ENCODE data around the gene NLRP3.

The NLRP3 gene

DNA sequence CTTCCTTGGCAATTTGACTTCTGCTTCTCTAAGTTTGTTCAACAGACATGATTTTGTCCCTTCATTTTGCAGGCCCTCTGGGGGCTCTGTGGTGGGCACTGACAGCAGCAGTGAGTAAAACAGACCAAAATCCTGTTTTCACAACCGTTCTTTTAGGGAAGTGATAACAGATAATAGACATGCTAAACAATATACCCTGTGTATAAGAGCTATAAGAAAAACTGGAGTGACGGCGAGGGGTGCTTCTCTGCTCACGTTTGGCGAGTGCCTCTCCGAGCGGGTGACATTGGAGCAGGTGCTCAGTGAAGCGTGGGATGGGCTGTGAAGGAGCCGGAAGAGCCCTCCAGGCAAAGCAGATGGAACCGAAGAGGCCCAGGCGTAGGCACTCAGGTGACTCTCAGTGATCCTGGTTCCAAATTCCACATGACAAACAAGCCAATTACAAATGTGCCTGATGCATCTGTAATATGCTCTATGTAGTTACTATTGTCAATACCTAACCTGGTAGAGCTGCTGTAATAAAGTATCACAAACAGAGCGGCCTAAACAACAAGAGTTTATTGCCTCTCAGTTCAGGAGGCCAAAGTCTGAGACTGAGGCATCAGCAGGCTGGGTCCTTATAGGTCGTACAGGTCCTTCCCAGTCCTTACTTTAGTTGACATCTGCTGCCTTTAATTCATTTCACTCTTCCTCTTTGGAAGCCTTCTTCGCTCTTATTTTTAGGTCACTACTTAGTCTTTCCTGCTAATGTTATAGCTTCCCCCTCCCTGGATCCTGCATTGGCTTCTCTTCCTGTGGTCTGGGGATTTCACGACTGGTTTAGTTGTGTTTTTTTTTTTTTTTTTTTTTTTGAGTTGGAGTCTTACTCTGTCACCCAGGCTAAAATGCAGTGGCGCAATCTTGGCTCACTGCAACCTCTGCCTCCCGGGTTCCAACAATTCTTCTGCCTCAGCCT, 21.9 kb downstream of the NLRP3 start:
- DNase-seq (ENCODE audit: low read depth in 2 of 2), result no peak

DNA sequence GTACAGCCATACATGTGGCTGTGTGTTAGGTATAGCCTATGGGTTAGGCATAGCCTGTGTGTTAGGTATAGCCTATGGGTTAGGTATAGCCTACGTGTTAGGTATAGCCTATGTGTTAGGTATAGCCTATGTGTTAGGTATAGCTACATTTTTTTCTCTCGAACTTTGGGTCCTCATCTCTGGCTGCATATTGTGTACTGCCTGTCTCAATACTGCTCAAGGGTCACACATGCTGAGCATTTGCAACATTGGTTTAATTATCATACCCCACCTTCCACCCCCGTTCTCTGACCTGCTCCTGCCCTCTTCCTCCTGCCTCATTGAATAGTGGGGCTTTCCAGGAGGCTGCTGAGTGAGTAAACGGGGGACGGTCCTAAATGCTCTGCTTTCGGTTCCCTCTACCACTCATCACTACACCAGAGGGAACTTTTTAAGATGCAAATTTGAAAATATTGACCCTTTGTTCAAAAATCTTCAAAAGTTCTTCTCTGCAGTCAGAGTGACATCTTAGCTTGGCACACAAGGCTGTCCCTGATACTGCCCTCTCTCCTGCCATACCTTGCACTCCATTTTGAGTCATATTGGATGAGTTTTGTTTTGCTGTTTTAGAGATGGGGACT, 24.1 kb downstream of the NLRP3 start:
- no peak for DNase-seq (ENCODE audit: low read depth in 2 of 2)

DNA sequence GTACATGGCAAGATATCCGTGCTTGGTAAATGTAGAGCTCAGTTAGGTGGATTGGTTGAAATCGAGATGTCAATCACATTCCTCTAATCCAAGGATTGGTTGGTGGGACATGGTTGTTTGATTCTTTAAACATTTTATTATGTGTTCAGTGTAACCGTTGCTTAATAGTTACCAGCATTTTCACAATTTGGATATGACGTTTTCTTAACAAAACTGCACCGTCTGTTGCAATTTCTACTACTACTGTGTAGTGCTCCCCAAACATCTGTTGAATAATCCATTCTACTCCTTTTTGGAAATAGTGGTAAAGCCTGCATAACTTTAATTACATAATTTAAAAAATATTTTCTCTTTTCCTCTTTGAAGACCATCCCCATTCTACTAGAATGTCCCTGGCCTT, 25.6 kb downstream of the NLRP3 start:
- DNase-seq (ENCODE audit: low read depth in 2 of 2), result no peak

DNA sequence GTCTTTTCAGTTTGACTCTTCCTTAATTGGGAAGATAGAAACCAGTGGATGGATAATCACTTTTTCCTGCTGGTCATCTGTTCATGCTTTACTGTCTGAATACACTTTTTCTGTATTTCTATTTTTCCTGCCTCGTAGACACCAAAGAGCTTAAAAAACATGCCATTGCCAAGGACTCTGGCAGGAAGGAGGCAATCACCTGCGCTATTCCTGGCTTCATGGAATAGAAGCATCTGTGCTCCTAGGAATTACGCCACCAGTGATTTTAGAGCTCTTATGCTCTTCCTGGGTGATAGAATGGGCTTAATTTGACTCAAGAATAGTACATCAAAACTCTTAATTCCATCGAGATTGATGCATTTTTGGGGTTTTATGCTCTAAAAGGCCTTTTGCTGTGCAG, 26.2 kb downstream of the NLRP3 start:
- DNase-seq (ENCODE audit: low read depth in 2 of 2), result no peak

GRCh38 chr1:247443641-247444040, 27.7 kb downstream of the NLRP3 start:
- DNase-seq (ENCODE audit: low read depth in 2 of 2), result no peak

- DNase-seq (ENCODE audit: low read depth in 2 of 2), result no peak
Observed at GRCh38 chr1:247444571-247444970, 28.6 kb downstream of the NLRP3 start.

GRCh38 chr1:247445526-247446356, 29.8 kb downstream of the NLRP3 start:
- DNase-seq (ENCODE audit: low read depth in 2 of 2), result no peak

DNA sequence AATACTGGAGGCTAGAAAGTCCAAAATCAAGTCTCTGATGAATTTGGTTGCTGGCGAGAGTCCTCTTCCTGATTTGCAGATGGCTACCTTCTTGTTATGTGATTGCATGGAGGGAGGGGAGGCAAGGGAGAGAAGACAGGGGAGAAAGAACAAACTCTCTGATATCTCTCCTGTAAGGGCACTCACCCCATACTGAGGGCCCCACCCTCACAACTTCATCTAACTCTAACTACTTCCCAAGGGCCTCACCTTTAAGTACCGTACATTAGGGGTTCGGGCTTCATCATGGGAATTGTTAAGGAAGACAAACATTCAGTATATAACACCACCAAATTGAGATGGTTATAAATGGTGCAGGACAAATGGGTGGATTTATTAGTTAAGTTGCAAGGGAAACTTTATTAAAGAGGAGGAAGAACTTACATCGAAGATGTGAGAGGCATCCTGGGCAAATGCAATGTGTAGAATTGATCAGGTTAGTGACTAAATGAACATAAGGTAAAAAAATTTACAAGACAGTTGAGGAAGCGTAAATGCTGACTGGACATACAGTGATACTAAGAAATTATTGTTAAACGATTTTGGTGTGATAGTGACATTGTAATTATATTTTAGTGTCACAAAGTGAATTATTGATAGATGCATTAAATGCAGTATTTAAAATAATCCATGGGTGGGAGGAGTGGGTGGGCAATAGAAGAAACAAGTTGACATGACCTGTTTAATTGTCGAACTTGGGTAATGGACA, 31.4 kb downstream of the NLRP3 start:
- no peak for DNase-seq (ENCODE audit: low read depth in 2 of 2)

GRCh38 chr1:247448107-247448791, 32.3 kb downstream of the NLRP3 start:
- peak; percentile 6 to 25 for DNase-seq (ENCODE audit: low read depth in 2 of 2)

DNA sequence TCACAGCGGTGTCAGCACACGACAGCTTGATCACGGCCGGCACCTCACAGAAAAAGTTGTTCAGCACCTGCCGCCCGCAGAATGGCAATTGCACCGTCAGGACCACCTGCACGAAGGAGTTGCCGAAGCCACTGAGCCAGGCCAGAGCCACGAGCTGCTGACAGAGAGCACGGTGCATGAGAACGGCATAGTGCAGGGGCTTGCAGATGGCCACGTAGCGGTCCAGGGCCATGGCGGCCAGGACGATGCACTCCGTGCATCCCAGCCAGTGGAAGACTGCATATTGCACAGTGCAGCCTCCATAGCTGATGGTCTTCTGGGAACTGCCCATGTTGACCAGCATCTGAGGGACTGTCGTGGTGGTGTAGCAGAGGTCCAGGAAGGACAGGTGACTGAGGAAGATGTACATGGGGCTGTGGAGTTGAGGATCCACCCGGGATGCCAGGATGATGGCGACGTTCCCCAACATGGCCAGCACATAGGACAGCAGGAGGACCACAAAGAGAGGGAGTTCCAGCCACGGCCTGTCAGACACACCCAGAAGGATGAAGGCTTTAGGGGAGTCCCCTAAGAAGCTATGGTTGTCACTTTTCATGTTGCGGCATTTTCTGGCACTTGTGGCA, 35.5 kb downstream of the NLRP3 start:
- DNase-seq (ENCODE audit: low read depth in 2 of 2), result no peak

GRCh38 chr1:247452447-247453039, 36.6 kb downstream of the NLRP3 start:
- no peak for DNase-seq (ENCODE audit: low read depth in 2 of 2)

- DNase-seq (ENCODE audit: low read depth in 2 of 2), result no peak
Observed at GRCh38 chr1:247453245-247453644, 37.3 kb downstream of the NLRP3 start.

- DNase-seq (ENCODE audit: low read depth in 2 of 2), result no peak
Observed at GRCh38 chr1:247453997-247454396, 38.0 kb downstream of the NLRP3 start.

DNA sequence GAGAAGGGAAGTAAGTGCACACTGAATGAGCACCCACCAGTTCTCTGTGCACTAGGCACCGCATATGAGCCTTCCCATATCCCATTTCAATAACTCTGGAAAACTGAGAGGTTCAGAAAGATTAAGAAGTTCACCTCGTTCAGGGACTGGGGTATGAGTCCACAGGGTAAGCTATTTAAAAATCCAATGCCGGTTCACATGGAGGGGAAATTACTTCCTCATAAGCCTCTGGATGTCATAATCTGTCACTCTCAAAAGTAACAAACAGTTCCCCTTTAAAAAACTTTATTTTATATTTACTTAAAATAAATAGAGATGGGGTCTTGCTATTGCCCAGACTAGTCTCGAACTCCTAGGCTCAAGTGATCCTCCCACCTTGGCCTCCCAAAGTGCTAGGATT, 40.0 kb downstream of the NLRP3 start:
- no peak for DNase-seq (ENCODE audit: low read depth in 2 of 2)

DNA sequence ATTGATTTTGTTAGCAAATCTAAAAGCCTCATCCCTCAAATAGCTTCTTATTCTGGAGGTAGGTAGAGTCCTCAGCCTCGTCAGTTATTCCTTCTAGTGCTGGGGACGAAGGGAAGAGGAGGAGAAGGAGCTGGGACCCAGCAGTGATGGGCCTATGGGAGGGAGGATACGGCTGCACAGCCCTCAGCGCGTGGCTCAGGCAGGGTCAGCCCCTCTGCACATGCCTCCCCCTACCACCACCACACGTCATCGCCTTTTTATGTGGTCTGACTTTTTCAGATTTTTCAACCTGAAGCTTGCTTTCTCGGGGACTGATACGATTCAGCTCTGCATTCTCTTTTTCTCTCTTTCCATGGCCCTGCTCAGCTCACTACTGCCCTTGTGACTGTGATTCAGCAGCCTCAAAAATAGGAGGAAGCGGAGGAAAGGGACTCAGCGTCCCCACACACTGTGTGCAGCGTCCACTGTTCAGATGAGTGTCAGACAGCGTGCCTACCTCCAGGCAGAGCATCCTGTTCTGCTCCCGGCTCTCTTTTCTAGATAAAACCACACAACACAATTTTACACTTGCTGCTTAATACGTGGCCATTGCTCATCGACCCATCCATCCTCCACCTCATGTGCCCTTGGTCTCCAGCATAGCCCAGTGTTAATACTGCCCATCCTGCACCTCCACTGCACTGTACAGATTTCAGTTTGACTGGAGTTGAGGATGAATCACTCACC, 41.1 kb downstream of the NLRP3 start:
- no peak for DNase-seq (ENCODE audit: low read depth in 2 of 2)

DNA sequence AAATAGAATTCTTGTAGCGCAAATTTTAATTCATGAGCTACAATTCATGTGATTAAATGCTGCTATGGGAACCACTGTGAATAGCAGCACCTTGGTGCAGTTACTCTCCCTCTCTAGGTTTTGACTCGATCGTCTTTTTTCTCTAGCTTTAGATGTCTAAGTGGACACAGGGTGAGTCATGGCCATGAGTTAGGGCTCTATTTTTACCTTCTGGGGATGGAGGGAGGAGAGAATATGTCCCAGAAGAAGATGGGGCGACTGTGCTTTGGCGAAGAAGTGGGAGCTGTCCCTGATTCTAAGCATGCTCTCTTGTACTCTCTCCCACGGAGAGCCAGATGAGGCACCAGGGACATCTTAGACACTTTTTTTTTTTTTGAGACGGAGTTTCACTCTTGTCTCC, 43.5 kb downstream of the NLRP3 start:
- DNase-seq (ENCODE audit: low read depth in 2 of 2), result no peak

DNA sequence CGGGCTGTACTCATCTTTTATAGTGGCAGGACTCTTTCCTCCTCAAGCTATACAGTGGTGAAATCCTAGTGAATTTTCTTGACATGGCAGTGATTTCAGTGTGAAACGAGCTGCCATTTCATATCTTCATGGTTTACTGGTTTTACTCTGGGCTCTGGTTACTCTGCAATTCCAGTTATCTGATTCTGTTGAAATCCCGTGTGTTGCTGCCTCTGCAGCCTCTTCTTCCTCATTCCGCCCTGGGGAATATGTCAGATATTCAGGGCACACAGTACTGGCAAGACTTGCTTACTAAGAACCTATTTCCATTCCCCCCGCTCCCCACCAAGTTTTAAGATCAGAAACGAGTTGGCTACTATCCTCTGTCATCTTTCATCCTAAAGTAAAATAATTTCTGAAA, 49.8 kb downstream of the NLRP3 start:
- no peak for DNase-seq (ENCODE audit: low read depth in 2 of 2)

DNA sequence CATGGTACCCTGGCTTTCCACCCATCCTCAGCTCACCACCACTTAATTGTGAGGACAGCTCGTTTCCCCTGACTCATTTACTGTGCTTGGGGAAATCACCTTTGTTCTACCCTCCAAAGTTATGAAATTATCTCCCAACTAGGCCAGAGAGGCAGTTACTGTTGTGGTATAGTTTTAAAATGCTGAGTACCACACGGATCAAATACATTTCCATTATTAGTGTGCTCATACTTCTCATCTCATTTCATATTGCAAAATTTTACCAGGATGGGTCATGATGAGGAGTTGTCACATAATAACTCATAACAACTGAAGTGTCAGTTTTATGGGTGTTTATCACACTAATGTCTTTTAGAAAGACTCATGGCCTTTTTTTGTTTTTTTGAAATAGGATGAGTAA, 51.2 kb downstream of the NLRP3 start:
- DNase-seq (ENCODE audit: low read depth in 2 of 2), result no peak

- DNase-seq (ENCODE audit: low read depth in 2 of 2), result no peak
Observed at GRCh38 chr1:247468481-247469140, 52.6 kb downstream of the NLRP3 start.
